Measurements from ENCODE around the gene CAMK1D. TPM values are rescaled to one million over a fixed set of nuclear protein-coding genes. Genes with fewer than 3 reads are reported as not detected.

CAMK1D gene
- total and polyA plus RNA-seq, 2 donors (not counting 3 experiments of a cell fraction or from before 2014, with no cell fraction given): 0.37 to 4.2 TPM

- FAIRE-seq (no peak), DNase-seq (ENCODE audit: low read depth, low spot score) (no peak)
- no peak overlapping the region for H3K4me3 ChIP-seq (replicated peaks in 1 of 3; ENCODE audit: insufficient read depth in 1 of 3, low read depth in 1 of 3, low read length in 3 of 3)
- no peaks in the 10 kb centered on the region for H4K20me1 ChIP-seq (replicated peaks; ENCODE audit: control insufficient read depth, extremely low read depth, insufficient read depth, low read length)
- H2AFZ ChIP-seq (ENCODE audit: low read depth, low read length): no peak overlapping the region
- H3K27me3 ChIP-seq (ENCODE audit: control insufficient read depth in 2 of 2, insufficient read depth in 2 of 2, low read length in 2 of 2): no peaks in the 10 kb centered on the region
- no TSS peak for BruUV-seq (replicated peaks)
- no peaks in the 10 kb centered on the region for H3K36me3 ChIP-seq (ENCODE audit: control insufficient read depth in 2 of 2, extremely low read depth in 1 of 2, insufficient read depth in 2 of 2, low read length in 2 of 2)
- intact Hi-C loops (cut with micrococcal nuclease) (no loop called here), dilution Hi-C loops (cut with MboI; ENCODE audit: extremely low pct_ligation_motif_present, low sequenced_read_pairs) (no loop called here)
- ChIA-PET CTCF (interaction anchor here (0.6 to 2.3 kb wide), 2 partner anchors 65 to 142 kb away, joined by 3 to 6 read pairs; no protein-coding TSS in a partner anchor), POLR2A (no interaction called here)
- H3K4me1 ChIP-seq (ENCODE audit: control insufficient read depth, extremely low read depth, insufficient read depth, low read length): no peaks in the 10 kb centered on the region
- no peak overlapping the region for H3K4me2 ChIP-seq (ENCODE audit: insufficient read depth, low read length)
- no peak for TF ChIP-seq POLR2A (IDR thresholded peaks at IDR 0.05; ENCODE audit: low read depth, low read length)
- TF ChIP-seq, protein P1, sequence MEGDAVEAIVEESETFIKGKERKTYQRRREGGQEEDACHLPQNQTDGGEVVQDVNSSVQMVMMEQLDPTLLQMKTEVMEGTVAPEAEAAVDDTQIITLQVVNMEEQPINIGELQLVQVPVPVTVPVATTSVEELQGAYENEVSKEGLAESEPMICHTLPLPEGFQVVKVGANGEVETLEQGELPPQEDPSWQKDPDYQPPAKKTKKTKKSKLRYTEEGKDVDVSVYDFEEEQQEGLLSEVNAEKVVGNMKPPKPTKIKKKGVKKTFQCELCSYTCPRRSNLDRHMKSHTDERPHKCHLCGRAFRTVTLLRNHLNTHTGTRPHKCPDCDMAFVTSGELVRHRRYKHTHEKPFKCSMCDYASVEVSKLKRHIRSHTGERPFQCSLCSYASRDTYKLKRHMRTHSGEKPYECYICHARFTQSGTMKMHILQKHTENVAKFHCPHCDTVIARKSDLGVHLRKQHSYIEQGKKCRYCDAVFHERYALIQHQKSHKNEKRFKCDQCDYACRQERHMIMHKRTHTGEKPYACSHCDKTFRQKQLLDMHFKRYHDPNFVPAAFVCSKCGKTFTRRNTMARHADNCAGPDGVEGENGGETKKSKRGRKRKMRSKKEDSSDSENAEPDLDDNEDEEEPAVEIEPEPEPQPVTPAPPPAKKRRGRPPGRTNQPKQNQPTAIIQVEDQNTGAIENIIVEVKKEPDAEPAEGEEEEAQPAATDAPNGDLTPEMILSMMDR (IDR thresholded peaks at IDR 0.05; ENCODE audit: extremely low read depth in 1 of 2, insufficient read depth in 1 of 2, low read depth in 1 of 2, low read length in 2 of 2): no peak
- no peak for TF ChIP-seq JUN (IDR thresholded peaks at IDR 0.05; ENCODE audit: borderline replicate concordance, insufficient read depth, insufficient read length, low read depth)
- TF ChIP-seq MAX (IDR thresholded peaks at IDR 0.05; ENCODE audit: insufficient read depth, insufficient read length): no peak
- no peaks in the 10 kb centered on the region for H3K9me1 ChIP-seq (replicated peaks; ENCODE audit: control insufficient read depth, extremely low read depth, insufficient read depth, low read length)
- H3K9me3 ChIP-seq (replicated peaks; ENCODE audit: control insufficient read depth, insufficient read depth, low read length): no peaks in the 10 kb centered on the region
- H3K79me2 ChIP-seq (ENCODE audit: control insufficient read depth, insufficient read depth, low read length): no peaks in the 10 kb centered on the region
- H3K27ac ChIP-seq (ENCODE audit: insufficient read depth, low read depth, low read length): no peak overlapping the region
- no peak overlapping the region for H3K9ac ChIP-seq (replicated peaks; ENCODE audit: extremely low read depth, insufficient read depth, low read length)
Measured at GRCh38 chr10:12513775-12514673, 164.7 kb downstream of the CAMK1D start.

GRCh38 chr10:12518024-12518423 lies 168.7 kb downstream of the CAMK1D start:
- intact Hi-C loops (cut with micrococcal nuclease): no loop called here
- POLR2A ChIA-PET: no interaction called here
- no peak overlapping the region for H2AFZ ChIP-seq (ENCODE audit: low read depth, low read length)
- H3K4me1 ChIP-seq (ENCODE audit: control insufficient read depth, extremely low read depth, insufficient read depth, low read length): no peaks in the 10 kb centered on the region
- no peak for TF ChIP-seq FOS (IDR thresholded peaks at IDR 0.05; ENCODE audit: borderline replicate concordance, insufficient read depth, low read length)
- no peak for TF ChIP-seq POLR2AphosphoS5 (IDR thresholded peaks at IDR 0.05; ENCODE audit: insufficient read depth, low read depth, low read length)
- TF ChIP-seq MAX (IDR thresholded peaks at IDR 0.05; ENCODE audit: insufficient read depth, insufficient read length): no peak
- TF ChIP-seq JUN (IDR thresholded peaks at IDR 0.05; ENCODE audit: borderline replicate concordance, insufficient read depth, insufficient read length, low read depth): no peak
- TF ChIP-seq, protein P1 (IDR thresholded peaks at IDR 0.05; ENCODE audit: extremely low read depth in 1 of 2, insufficient read depth in 1 of 2, low read depth in 1 of 2, low read length in 2 of 2): no peak
- no peak for TF ChIP-seq MYC (IDR thresholded peaks at IDR 0.05; ENCODE audit: low read depth, low read length)
- no peak for TF ChIP-seq GATA2 (IDR thresholded peaks at IDR 0.05; ENCODE audit: insufficient read depth, insufficient read length, low read depth, low read length)
- TF ChIP-seq EZH2 (IDR thresholded peaks at IDR 0.05; ENCODE audit: borderline replicate concordance, low read depth, low read length, severe bottlenecking): no peak
- no peak for TF ChIP-seq POLR2A (IDR thresholded peaks at IDR 0.05; ENCODE audit: low read depth, low read length)
- FAIRE-seq (no peak), DNase-seq (ENCODE audit: low read depth, low spot score) (no peak)
- no peaks in the 10 kb centered on the region for H3K36me3 ChIP-seq (ENCODE audit: control insufficient read depth in 2 of 2, extremely low read depth in 1 of 2, insufficient read depth in 2 of 2, low read length in 2 of 2)
- H3K9me3 ChIP-seq (replicated peaks; ENCODE audit: control insufficient read depth, insufficient read depth, low read length): no peaks in the 10 kb centered on the region
- no peak overlapping the region for H3K9ac ChIP-seq (replicated peaks; ENCODE audit: extremely low read depth, insufficient read depth, low read length)
- H3K4me3 ChIP-seq (replicated peaks in 1 of 3; ENCODE audit: insufficient read depth in 1 of 3, low read depth in 1 of 3, low read length in 3 of 3): no peak overlapping the region
- CTCF ChIA-PET: no interaction called here
- no peaks in the 10 kb centered on the region for H4K20me1 ChIP-seq (replicated peaks; ENCODE audit: control insufficient read depth, extremely low read depth, insufficient read depth, low read length)
- H3K79me2 ChIP-seq (ENCODE audit: control insufficient read depth, insufficient read depth, low read length): no peaks in the 10 kb centered on the region
- H3K27me3 ChIP-seq (ENCODE audit: control insufficient read depth in 2 of 2, insufficient read depth in 2 of 2, low read length in 2 of 2): no peaks in the 10 kb centered on the region
- BruUV-seq (replicated peaks): no TSS peak
- H3K4me2 ChIP-seq (ENCODE audit: insufficient read depth, low read length): no peak overlapping the region
- no peak overlapping the region for H3K27ac ChIP-seq (ENCODE audit: insufficient read depth, low read depth, low read length)
- H3K9me1 ChIP-seq (replicated peaks; ENCODE audit: control insufficient read depth, extremely low read depth, insufficient read depth, low read length): no peaks in the 10 kb centered on the region
- dilution Hi-C loops (cut with MboI; ENCODE audit: extremely low pct_ligation_motif_present, low sequenced_read_pairs): no loop called here

Measured in endothelial cell of umbilical vein (primary cell).